CD14-positive monocyte (primary cell): ENCODE results near the gene CBX2. TPM values are rescaled to one million over a fixed set of nuclear protein-coding genes. Genes with fewer than 3 reads are reported as not detected.

ENCODE experiments used
- DNase-seq, 3 donors: peaks; one replicate each; pipeline ENCODE4 v3.0.0-alpha.2; 2011 to 2022
- H2AFZ ChIP-seq: 2 replicates; pipeline ENCODE4 v1.6.0; 2012; ENCODE audit warnings: mild to moderate bottlenecking, low read depth, low read length, inconsistent platforms; ENCODE audit not compliant: insufficient read depth, poor library complexity, severe bottlenecking
- H3K27ac ChIP-seq, 2 donors: 1 replicate in 1 of 2; 2 replicates in 1 of 2; pipeline ENCODE4 v1.5.1; 2012 to 2013; ENCODE audit warnings: low read length in 2 of 2, control low read depth in 1 of 2, inconsistent platforms in 1 of 2, low read depth in 1 of 2, mild to moderate bottlenecking in 1 of 2
- H3K27me3 ChIP-seq, 2 donors: one replicate each; pipeline versions ENCODE4 v1.6.0 to v1.6.1; 2011 to 2013; ENCODE audit warnings: low read length in 2 of 2; ENCODE audit not compliant: control insufficient read depth in 2 of 2, insufficient read depth in 2 of 2
- H3K36me3 ChIP-seq, 2 donors: replicated peaks in 1 of 2; 1 replicate in 1 of 2; 2 replicates in 1 of 2; pipeline versions ENCODE4 v1.5.1 to v1.6.1; 2012 to 2013; ENCODE audit warnings: low read length in 2 of 2, control low read depth in 1 of 2, inconsistent platforms in 1 of 2, mild to moderate bottlenecking in 1 of 2; ENCODE audit not compliant: insufficient read depth in 2 of 2, control insufficient read depth in 1 of 2
- H3K4me1 ChIP-seq, 2 donors: 1 replicate in 1 of 2; 2 replicates in 1 of 2; pipeline versions ENCODE4 v1.5.1 to v1.6.1; 2012 to 2013; ENCODE audit warnings: low read length in 2 of 2, control low read depth in 1 of 2, inconsistent platforms in 1 of 2, mild to moderate bottlenecking in 1 of 2, moderate library complexity in 1 of 2; ENCODE audit not compliant: insufficient read depth in 2 of 2, control insufficient read depth in 1 of 2
- H3K4me2 ChIP-seq: replicated peaks from 2 replicates; pipeline ENCODE3; 2012; ENCODE audit warnings: low read length, moderate library complexity, mild to moderate bottlenecking; ENCODE audit not compliant: poor library complexity, severe bottlenecking; ENCODE audit errors: extremely low read depth
- H3K4me3 ChIP-seq, 3 experiments: fragments of 200-600 bp in 1 of 3; sonication (generic) in 1 of 3; replicated peaks in 1 of 3; 1 replicate in 2 of 3; 2 replicates in 1 of 3; pipeline ENCODE4 v1.5.1; 2011 to 2013; ENCODE audit warnings: low read length in 3 of 3, mild to moderate bottlenecking in 3 of 3, control low read depth in 2 of 3, low read depth in 2 of 3, inconsistent platforms in 1 of 3, moderate library complexity in 1 of 3
- H3K79me2 ChIP-seq: 2 replicates; pipeline ENCODE4 v1.6.0; 2012; ENCODE audit warnings: mild to moderate bottlenecking, control low read depth, inconsistent platforms, low read length, moderate library complexity; ENCODE audit not compliant: insufficient read depth
- H3K9ac ChIP-seq: 2 replicates; pipeline ENCODE4 v1.6.0; 2017; ENCODE audit warnings: low read length, mild to moderate bottlenecking; ENCODE audit not compliant: insufficient read depth, poor library complexity, severe bottlenecking
- H3K9me3 ChIP-seq, 2 donors: replicated peaks in 1 of 2; 1 replicate in 1 of 2; 2 replicates in 1 of 2; pipeline versions ENCODE4 v1.5.1 to v1.6.1; 2012 to 2013; ENCODE audit warnings: low read length in 2 of 2, control low read depth in 1 of 2; ENCODE audit not compliant: control insufficient read depth in 1 of 2, insufficient read depth in 1 of 2
- H4K20me1 ChIP-seq: 2 replicates; pipeline ENCODE4 v1.6.0; 2012; ENCODE audit warnings: mild to moderate bottlenecking, low read length, control low read depth, moderate library complexity; ENCODE audit not compliant: insufficient read depth
- H3K27ac Mint-ChIP-seq, 7 donors: one replicate each; pipeline ENCODE4 v1.8.0; 2020; ENCODE audit warnings: mild to moderate bottlenecking in 7 of 7, mixed read lengths in 7 of 7, moderate library complexity in 6 of 7, inconsistent platforms in 2 of 7
- H3K27me3 Mint-ChIP-seq, 3 donors: one replicate each; pipeline ENCODE4 v1.8.0; 2021 to 2022; ENCODE audit warnings: low read depth in 3 of 3, mild to moderate bottlenecking in 3 of 3, mixed read lengths in 3 of 3, moderate library complexity in 3 of 3, inconsistent platforms in 1 of 3
- H3K36me3 Mint-ChIP-seq, 2 donors: one replicate each; pipeline ENCODE4 v1.8.0; 2020; ENCODE audit warnings: mixed read lengths in 2 of 2, inconsistent platforms in 1 of 2, mild to moderate bottlenecking in 1 of 2
- H3K4me1 Mint-ChIP-seq: one replicate; pipeline ENCODE4 v1.8.0; 2020; ENCODE audit warnings: mild to moderate bottlenecking, mixed read lengths
- H3K4me3 Mint-ChIP-seq, 2 donors: one replicate each; pipeline ENCODE4 v1.8.0; 2020; ENCODE audit warnings: mild to moderate bottlenecking in 2 of 2, mixed read lengths in 2 of 2, moderate library complexity in 1 of 2
- H3K9me3 Mint-ChIP-seq, 7 donors: one replicate each; pipeline ENCODE4 v1.8.0; 2020 to 2022; ENCODE audit warnings: mixed read lengths in 7 of 7, mild to moderate bottlenecking in 6 of 7, moderate library complexity in 6 of 7, inconsistent platforms in 2 of 7
- CTCF ChIP-seq: fragments of 200-600 bp; IDR thresholded peaks from one replicate; pipeline ENCODE4 v1.8.0; 2022; ENCODE audit warnings: antibody characterized with exemption, mild to moderate bottlenecking
- WGBS: methylation state at CpG from one replicate; pipeline ENCODE4 v1.1.5; 2013; ENCODE audit warnings: missing lambda C conversion rate; ENCODE audit not compliant: insufficient coverage; 5-methylcytosine and 5-hydroxymethylcytosine counted together
- intact Hi-C, 2 donors: fragments of 100-400 bp; cut with micrococcal nuclease; formaldehyde crosslinking; loops; one replicate each; pipeline versions ENCODE4 v1.15.0 to v1.15.1; 2023
- polyA plus RNA-seq, 3 donors: library from polyadenylated mRNA; depleted of rRNA in 1 of 3; unstranded in 2 of 3; stranded (reverse) in 1 of 3; fragments of 300-500 nt in 2 of 3; fragments of >200 nt in 1 of 3; fragmentation: Illumina TruSeq in 2 of 3; gene quantifications; 1 replicate in 2 of 3; 2 replicates in 1 of 3; pipeline ENCODE4 v1.2.3, GENCODE V29; 2012 to 2021

CBX2 gene
- polyA plus RNA-seq, 3 donors = 0.09 to 0.95 TPM; not detected in 1

- H3K4me1 Mint-ChIP-seq = peaks cover 59% of the 10 kb centered on the region
- Histone ChIP-seq H3K9ac (no peak overlapping the region), H3K27me3 (no peaks in the 10 kb centered on the region), H2AFZ (no peak overlapping the region), H3K36me3 (peaks cover 15 to 19% of the 10 kb centered on the region in 2 donors), H3K4me3 (no peak overlapping the region), H4K20me1 (peaks cover 51% of the 10 kb centered on the region), H3K79me2 (peaks cover 18% of the 10 kb centered on the region), H3K9me3 (no peaks in the 10 kb centered on the region), H3K4me1 (peaks cover 52 to 79% of the 10 kb centered on the region in 2 donors), H3K4me2 (no peak overlapping the region), H3K27ac (no peak overlapping the region)
- no peak for DNase-seq
- H3K4me3 Mint-ChIP-seq = no peak overlapping the region
- peaks cover 7 to 17% (median 13%) of the 10 kb centered on the region in 3 donors for H3K27me3 Mint-ChIP-seq
- WGBS = 80% methylated on average over 6 of the region's 8 CpGs
- no peak overlapping the region for H3K27ac Mint-ChIP-seq
- intact Hi-C loops = no loop called here
- peaks cover 13 to 20% of the 10 kb centered on the region in 2 donors for H3K36me3 Mint-ChIP-seq
- TF ChIP-seq CTCF = no peak
- H3K9me3 Mint-ChIP-seq = peaks cover 0 to 2% (median 0%) of the 10 kb centered on the region in 7 donors
Observed at GRCh38 chr17:79830303-79830702, 52.4 kb downstream of the CBX2 start.

- WGBS = 88% methylated on average over 8 of the region's 8 CpGs
- H3K4me2 ChIP-seq = no peak overlapping the region
- Mint-ChIP-seq H3K4me3 (no peak overlapping the region), H3K36me3 (peaks cover 16 to 25% of the 10 kb centered on the region in 2 donors), H3K4me1 (peaks cover 55% of the 10 kb centered on the region), H3K27ac (peak overlapping the region in 1 of 7 donors; percentile 41), H3K27me3 (peaks cover 7 to 16% (median 13%) of the 10 kb centered on the region in 3 donors), H3K9me3 (peaks cover 0 to 2% (median 0%) of the 10 kb centered on the region in 7 donors)
- H3K79me2 ChIP-seq = peaks cover 23% of the 10 kb centered on the region
- H3K9me3 ChIP-seq = no peaks in the 10 kb centered on the region
- H3K4me3 ChIP-seq = no peak overlapping the region
- H2AFZ ChIP-seq = no peak overlapping the region
- TF ChIP-seq CTCF = no peak
- no peak overlapping the region for H3K27ac ChIP-seq
- peaks cover 18 to 24% of the 10 kb centered on the region in 2 donors for H3K36me3 ChIP-seq
- peaks cover 56% of the 10 kb centered on the region for H4K20me1 ChIP-seq
- intact Hi-C loops = no loop called here
- no peaks in the 10 kb centered on the region for H3K27me3 ChIP-seq
- no peak for DNase-seq
- H3K4me1 ChIP-seq = peaks cover 52 to 81% of the 10 kb centered on the region in 2 donors
- no peak overlapping the region for H3K9ac ChIP-seq
Observed at GRCh38 chr17:79830763-79831264, 52.9 kb downstream of the CBX2 start.
